ENCODE measurements around the gene STON1. TPM values are rescaled to one million over a fixed set of nuclear protein-coding genes. Genes with fewer than 3 reads are reported as not detected.
"Not testable (repeated sequence)": the region's sequence is repeated elsewhere in the genome, so short reads cannot be mapped to it uniquely, and the experiment has no call there.

The STON1 gene
- total and polyA plus RNA-seq, 8 donors, result 5.5 to 116 (median 23.5) TPM

DNA sequence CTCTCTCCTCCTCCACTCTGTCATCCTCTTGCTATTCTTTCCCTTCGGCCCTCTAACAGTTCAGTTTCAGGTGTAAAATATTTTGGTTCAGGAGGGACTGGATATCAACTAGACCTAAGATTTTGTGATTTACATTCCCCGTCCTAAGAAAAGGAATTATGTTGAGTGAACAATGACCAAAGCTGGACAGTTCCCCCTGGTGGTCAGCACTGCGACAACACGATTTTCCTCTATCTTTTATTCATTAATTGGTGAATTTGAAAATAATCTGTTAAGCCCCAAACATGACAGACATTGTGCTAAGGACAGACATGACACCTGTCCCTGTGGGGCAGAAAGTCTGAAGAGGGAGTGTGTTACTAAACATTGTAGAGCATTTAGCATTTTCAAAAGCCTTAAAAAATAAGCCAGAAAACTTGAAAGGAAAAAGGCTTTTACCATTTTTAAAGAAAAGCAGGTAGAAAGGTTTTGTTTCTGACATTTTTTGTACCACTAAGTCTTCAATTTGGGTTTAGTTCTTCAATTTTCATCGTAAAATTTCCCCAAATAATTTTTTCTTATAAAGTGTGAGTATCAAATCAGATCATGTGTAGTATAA is 59.3 kb downstream of the STON1 start:
- Histone ChIP-seq H3K27ac (no peak overlapping the region), H3K4me1 (peaks cover 0 to 23% (median 5%) of the 10 kb centered on the region in 4 donors), H3K9me3 (no peaks in the 10 kb centered on the region), H3K27me3 (no peaks in the 10 kb centered on the region), H3K36me3 (peaks cover 0 to 14% (median 11%) of the 10 kb centered on the region in 4 donors), H3K4me3 (no peak overlapping the region)
- peak in 1 of 2 donors; percentile 75 for DNase-seq
- TF ChIP-seq POLR2A (IDR thresholded peaks at IDR 0.05) (no peak), EP300 (IDR thresholded peaks at IDR 0.05) (no peak), POLR2AphosphoS5 (IDR thresholded peaks at IDR 0.05) (no peak)
- TF ChIP-seq, protein P1, sequence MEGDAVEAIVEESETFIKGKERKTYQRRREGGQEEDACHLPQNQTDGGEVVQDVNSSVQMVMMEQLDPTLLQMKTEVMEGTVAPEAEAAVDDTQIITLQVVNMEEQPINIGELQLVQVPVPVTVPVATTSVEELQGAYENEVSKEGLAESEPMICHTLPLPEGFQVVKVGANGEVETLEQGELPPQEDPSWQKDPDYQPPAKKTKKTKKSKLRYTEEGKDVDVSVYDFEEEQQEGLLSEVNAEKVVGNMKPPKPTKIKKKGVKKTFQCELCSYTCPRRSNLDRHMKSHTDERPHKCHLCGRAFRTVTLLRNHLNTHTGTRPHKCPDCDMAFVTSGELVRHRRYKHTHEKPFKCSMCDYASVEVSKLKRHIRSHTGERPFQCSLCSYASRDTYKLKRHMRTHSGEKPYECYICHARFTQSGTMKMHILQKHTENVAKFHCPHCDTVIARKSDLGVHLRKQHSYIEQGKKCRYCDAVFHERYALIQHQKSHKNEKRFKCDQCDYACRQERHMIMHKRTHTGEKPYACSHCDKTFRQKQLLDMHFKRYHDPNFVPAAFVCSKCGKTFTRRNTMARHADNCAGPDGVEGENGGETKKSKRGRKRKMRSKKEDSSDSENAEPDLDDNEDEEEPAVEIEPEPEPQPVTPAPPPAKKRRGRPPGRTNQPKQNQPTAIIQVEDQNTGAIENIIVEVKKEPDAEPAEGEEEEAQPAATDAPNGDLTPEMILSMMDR (IDR thresholded peaks at IDR 0.05), result peak in 5 of 7 experiments; percentile 6 to 56 (median 49)
- intact Hi-C loops (cut with DNase I; ENCODE audit: low total_unique reads), result no loop called here
- WGBS, 5 donors, result 24 to 40% (median 26%) methylated on average over 5 of the region's 5 CpGs

DNA sequence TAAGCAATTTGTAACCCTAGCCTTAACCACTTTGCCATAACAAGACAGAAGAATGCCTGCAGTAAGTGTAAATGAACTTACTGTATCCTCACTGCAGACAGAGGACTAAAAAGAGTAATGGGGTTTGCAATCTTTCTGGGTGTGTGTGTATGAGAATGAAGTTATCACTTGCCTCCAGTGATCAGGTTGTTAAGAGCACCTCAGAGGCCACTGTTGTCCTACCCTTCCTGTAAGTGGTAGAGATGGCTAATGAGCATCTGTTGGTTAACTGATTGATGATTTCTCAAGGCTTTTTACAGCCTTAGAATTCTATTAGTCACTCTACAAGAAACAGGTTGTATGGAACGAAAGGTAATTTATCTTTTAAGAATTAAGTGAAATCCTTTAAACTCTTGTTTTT is 60.1 kb downstream of the STON1 start:
- Histone ChIP-seq H3K27me3 (no peaks in the 10 kb centered on the region), H3K36me3 (peaks cover 0 to 18% (median 10%) of the 10 kb centered on the region in 4 donors), H3K27ac (no peak overlapping the region), H3K4me1 (peaks cover 0 to 21% (median 5%) of the 10 kb centered on the region in 4 donors), H3K4me3 (no peak overlapping the region), H3K9me3 (no peaks in the 10 kb centered on the region)
- WGBS, 5 donors, result 59 to 71% (median 59%) methylated on average over 1 of the region's 1 CpG
- intact Hi-C loops (cut with DNase I; ENCODE audit: low total_unique reads), result no loop called here
- TF ChIP-seq POLR2AphosphoS5 (IDR thresholded peaks at IDR 0.05), result no peak
- TF ChIP-seq POLR2A (IDR thresholded peaks at IDR 0.05), result no peak
- TF ChIP-seq, protein P1 (IDR thresholded peaks at IDR 0.05), result no peak
- TF ChIP-seq EP300 (IDR thresholded peaks at IDR 0.05), result no peak
- no peak for DNase-seq

DNA sequence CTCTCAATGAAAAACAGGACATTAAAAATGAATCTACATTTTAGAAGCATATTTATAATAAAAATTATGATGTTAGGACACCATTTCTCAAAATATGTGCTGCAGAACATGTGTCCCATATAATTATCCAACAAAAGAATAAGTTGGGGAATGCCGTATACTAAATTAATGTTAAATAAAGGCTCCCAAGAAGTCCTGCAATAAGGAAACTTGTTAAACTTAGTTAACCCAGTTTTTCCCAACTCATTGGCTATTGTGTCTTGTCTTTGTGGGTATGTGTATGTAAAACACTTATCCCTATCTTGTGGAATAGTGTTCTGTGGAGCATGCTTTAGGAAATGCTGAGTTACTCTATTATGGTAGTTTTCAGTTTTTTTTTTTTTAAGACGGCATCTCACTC is 62.1 kb downstream of the STON1 start:
- Histone ChIP-seq H3K27ac (no peak overlapping the region), H3K4me1 (peaks cover 0 to 11% (median 5%) of the 10 kb centered on the region in 4 donors), H3K4me3 (no peak overlapping the region), H3K36me3 (peaks cover 0 to 30% (median 16%) of the 10 kb centered on the region in 4 donors), H3K27me3 (no peaks in the 10 kb centered on the region), H3K9me3 (no peaks in the 10 kb centered on the region)
- no peak for DNase-seq
- TF ChIP-seq EP300 (IDR thresholded peaks at IDR 0.05), result no peak
- WGBS, 5 donors, result 87 to 99% (median 91%) methylated on average over 2 of the region's 2 CpGs
- intact Hi-C loops (cut with DNase I; ENCODE audit: low total_unique reads), result no loop called here

DNA sequence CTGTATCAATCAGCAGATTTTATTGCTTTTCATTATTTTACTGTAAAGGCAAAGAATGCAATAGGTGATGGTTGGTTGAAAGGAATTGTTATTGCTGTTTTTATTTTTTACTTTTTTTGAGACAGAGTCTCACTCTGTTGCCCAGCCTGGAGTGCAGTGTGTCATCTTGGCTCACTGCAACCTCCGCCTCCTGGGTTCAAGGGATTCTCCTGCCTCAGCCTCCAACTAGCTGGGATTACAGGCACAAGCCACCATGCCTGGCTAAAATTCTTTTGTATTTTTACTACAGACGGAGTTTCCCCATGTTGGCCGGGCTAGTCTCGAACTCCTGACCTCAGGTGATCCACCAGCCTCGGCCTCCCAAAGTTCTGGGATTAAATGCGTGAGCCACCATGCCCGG is 66.8 kb downstream of the STON1 start:
- H3K9me3 ChIP-seq; intact Hi-C loops (cut with DNase I; ENCODE audit: low total_unique reads); DNase-seq; H3K27me3 ChIP-seq; H3K27ac ChIP-seq; H3K4me3 ChIP-seq: not testable (repeated sequence)
- Histone ChIP-seq H3K36me3 (peaks cover 0 to 41% (median 26%) of the 10 kb centered on the region in 4 donors), H3K4me1 (peaks cover 0 to 10% (median 5%) of the 10 kb centered on the region in 4 donors)
- 94 to 97% (median 96%) methylated on average over 7 of the region's 7 CpGs for WGBS, 5 donors

DNA sequence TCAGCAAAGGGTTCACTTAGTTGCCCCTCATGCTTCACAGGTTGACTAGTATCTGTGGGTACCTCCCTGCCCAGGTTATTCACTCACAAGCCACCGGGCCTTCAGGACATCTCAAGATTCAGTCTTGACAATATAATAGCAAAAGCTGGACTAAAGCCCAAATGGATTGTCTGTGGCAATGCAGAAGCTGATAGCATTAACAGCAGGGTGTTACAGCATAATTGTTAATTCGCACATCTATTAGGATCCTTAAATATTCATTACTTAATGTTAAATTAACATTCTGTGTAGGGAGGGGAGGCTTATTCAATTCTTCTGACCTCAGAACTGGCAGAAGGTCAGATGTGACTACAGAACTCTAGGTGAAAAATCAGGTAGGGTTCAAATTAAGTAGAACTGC is 67.5 kb downstream of the STON1 start:
- no peak overlapping the region for H3K27ac ChIP-seq
- peaks cover 0 to 41% (median 26%) of the 10 kb centered on the region in 4 donors for H3K36me3 ChIP-seq
- WGBS, 5 donors, result 64 to 96% (median 71%) methylated on average over 2 of the region's 2 CpGs
- peaks cover 0 to 10% (median 5%) of the 10 kb centered on the region in 4 donors for H3K4me1 ChIP-seq
- H3K9me3 ChIP-seq, result no peaks in the 10 kb centered on the region
- H3K27me3 ChIP-seq, result no peaks in the 10 kb centered on the region
- DNase-seq, result no peak
- intact Hi-C loops (cut with DNase I; ENCODE audit: low total_unique reads), result no loop called here
- TF ChIP-seq POLR2A (IDR thresholded peaks at IDR 0.05) (no peak), EP300 (IDR thresholded peaks at IDR 0.05) (no peak), POLR2AphosphoS5 (IDR thresholded peaks at IDR 0.05) (no peak)
- TF ChIP-seq, protein P1 (IDR thresholded peaks at IDR 0.05), result no peak
- no peak overlapping the region for H3K4me3 ChIP-seq
